Colon (tissue), 2 donors: ENCODE measurements around the gene LY86.
"Not testable (repeated sequence)": the region's sequence is repeated elsewhere in the genome, so short reads cannot be mapped to it uniquely, and the experiment has no call there.

ENCODE experiments used
- FAIRE-seq: peaks from 2 replicates; lab custom pipeline; 2012; peaks lifted over from hg19 to GRCh38; lab: Jason Lieb, UNC
- donor health status: control.
- donor health status: control.

LY86 gene

GRCh38 chr6:6596529-6597328, 8.2 kb downstream of the LY86 start:
- no peak for FAIRE-seq

GRCh38 chr6:6597682-6598081, 9.2 kb downstream of the LY86 start:
- FAIRE-seq = no peak

GRCh38 chr6:6599468-6599873, 11.0 kb downstream of the LY86 start:
- FAIRE-seq = no peak

DNA sequence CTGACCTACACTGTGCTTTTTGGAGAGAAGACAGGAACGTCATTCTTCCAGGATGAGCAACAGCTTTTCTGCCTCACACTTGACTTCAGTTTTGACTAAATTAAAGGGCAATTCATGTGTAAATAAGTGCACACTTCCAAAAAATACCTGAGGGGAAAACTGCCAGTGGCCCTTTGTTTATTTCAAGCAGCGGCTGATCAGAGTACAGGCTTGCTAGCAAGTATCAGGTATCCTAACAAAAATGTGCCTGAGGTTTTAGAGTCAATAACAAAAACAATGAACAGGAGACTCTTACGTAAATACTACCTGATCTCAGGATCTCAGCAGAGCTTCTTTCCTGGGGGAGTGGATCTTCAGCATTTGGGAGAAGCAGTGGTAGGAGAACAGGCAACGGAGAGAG, 12.4 kb downstream of the LY86 start:
- no peak for FAIRE-seq

DNA sequence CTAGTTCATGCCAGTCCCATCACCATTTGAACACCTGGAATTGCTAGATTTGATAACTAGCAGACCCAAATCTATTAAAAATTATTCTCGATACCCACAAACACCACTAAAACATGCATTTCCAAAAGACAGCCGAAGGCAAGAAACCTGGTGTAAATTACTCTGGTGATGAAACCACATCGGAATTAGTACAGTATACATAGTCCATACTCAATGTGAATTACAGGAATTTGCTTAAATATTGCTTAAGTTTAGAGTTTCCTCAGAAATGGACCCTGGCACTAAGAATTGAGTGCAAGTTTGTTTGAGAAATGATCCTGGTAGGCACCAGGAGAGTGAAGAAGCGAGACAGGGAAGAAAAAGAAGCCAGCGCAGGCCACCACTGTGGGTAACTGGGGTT, 13.7 kb downstream of the LY86 start:
- FAIRE-seq = no peak

DNA sequence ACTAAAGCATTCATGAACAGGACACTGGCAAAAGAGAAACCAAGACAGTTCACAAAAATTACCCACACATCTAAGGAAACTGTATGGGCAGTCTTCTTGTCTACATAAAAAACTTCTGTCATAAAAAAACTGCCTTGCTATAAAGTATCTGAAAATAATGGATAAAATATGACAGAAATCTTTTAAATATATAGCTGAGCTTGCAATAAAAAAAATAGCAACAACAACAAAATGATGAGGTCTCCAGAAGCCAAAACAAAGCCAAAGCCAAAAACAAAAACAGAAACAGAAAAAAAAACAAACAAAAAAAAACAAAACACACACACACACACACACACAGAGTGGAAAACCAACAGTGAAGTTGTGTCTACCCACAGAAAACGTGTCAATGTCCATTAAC, 14.8 kb downstream of the LY86 start:
- no peak for FAIRE-seq

DNA sequence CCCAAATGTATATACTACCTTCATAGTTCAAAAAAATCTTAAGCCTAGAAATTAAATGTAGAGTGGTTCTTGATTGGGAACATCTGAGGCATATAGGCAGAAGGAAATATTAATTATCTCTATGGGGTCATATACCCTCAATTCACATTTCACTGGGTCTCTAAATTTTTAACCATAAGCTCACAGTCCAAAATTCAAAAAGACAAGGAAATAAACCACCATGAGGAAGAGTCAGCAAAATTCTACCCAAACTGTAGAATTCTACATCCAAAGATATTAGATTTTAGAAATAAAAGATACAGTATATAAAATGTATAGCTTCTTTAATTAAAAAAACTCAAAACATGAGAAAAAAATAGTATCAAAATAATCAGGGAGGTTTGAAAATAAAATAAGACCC, 15.5 kb downstream of the LY86 start:
- FAIRE-seq = no peak

- FAIRE-seq = no peak
These were observed 16.0 kb downstream of the LY86 start for GRCh38 chr6:6604566-6604965.

DNA sequence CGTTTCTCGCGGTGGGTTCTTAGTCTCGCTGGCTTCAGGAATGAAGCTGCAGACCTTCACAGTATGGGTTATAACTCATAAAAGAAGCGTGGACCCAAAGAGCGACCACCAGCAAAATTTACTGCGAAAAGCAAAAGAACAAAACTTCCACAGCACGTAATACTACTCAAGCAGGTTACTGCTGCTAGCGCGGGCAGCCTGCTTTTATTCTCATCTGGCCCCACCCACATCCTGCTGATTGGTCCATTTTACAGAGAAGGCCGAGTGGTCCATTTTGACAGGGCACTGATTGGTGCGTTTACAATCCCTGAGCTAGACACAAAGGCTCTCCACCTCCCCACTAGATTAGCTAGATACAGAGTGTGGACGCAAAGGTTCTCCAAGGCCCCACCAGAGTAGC, 17.4 kb downstream of the LY86 start:
- no peak for FAIRE-seq

- not testable (repeated sequence) for FAIRE-seq
These were observed 18.0 kb downstream of the LY86 start for GRCh38 chr6:6606391-6607030.

DNA sequence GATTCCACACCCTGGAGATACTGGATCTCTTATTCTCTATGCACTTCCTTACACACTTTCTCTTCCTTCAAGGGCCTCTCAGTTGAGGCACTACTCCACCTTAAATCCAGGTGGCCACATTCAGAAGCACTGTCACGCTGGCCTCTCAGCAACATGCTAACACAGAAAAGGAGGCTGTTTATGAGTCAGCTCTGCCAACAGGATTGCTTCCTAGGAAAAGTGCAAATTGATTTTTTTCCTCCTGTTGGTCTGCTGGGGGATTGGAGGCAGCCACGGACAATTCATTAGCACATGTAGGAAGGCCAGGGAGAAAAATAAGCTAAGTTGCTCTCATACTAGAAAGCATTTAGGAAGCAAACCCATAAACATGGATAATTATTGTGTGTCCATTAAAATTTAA, 20.9 kb downstream of the LY86 start:
- no peak for FAIRE-seq

GRCh38 chr6:6610031-6610591, 21.6 kb downstream of the LY86 start:
- no peak for FAIRE-seq

DNA sequence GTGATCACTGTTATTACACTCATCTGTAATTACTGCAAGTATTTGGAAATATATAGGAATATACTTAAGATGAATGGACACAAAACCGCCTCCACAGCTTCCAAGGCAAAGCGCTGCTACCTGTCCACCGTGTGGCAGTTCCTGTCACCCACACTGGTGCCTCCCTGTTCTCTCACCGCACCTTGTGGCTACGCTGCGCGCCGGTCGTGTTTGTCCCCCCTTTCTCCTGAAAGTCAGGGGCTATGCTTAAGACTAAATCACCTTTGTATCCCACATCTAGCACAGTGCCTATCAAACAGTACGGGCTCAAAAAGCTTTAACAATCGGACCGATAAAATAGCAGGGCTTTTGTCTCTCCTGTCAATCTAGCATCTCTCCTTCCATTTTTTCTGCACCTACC, 23.0 kb downstream of the LY86 start:
- no peak for FAIRE-seq

- no peak for FAIRE-seq
These were observed 23.8 kb downstream of the LY86 start for GRCh38 chr6:6612308-6612707.

- not testable (repeated sequence) for FAIRE-seq
These were observed 24.7 kb downstream of the LY86 start for GRCh38 chr6:6613103-6613718.

DNA sequence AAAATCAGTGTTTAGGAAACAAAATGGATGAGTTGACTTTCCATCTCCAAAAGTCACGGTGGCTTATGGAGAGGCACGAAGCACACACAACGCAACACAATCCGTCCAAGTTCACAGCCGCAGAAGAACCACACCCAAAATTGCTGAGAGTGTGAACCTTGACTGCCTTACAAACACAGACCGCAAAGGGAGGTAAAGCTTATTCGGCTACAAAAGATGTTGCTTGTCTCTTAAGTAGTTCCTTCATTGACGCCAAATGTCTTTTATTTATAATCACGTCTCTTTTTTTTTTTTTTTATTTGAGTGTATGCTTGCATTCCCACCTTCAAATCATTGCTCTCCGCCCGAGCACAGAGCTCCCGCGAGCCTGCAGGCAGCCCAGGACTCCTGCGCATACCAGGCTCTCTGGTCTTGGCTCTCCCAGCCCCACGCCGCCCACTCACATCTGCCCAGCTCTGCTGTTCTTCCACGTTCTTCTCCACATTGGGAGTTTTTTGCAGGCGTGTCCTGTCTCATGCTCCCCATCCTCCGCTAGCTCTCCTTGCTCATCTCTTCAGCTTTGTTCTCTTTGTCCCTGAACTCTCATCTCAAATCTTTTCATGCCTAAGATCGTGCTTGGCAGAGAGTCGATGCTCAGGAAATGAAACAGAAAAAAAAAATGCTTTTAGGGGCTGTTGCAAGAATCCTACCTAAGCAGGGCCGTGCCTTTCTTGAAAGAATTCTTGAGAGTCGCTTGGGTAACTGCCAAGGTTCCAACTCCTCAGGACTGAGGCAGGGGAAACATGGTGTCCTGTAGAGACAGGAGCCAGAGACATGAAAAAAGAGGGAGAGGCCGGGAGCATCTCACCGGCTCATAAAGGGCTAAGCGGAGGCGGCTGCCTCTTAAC, 25.8 kb downstream of the LY86 start:
- FAIRE-seq = no peak

- FAIRE-seq = no peak
These were observed 26.4 kb downstream of the LY86 start for GRCh38 chr6:6614983-6615349.

DNA sequence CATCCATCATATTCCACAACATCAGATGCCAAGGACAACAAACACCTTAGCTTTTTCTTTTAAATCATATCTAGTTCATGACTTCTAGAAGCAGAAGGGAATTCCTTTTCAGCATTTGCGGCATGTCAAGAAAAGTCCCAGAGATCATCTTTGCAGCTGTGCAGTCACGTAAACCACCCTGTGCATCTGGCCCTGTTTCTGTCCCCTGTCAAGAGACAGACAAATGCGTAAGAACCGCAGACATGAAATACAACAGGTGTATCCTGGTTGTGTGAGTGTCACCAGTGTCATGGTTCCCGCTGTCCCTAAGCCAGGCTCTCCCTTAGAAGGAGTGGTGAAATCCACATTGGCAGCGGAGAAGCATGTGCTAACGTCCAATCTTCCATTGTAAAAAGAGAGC, 28.1 kb downstream of the LY86 start:
- FAIRE-seq = no peak

DNA sequence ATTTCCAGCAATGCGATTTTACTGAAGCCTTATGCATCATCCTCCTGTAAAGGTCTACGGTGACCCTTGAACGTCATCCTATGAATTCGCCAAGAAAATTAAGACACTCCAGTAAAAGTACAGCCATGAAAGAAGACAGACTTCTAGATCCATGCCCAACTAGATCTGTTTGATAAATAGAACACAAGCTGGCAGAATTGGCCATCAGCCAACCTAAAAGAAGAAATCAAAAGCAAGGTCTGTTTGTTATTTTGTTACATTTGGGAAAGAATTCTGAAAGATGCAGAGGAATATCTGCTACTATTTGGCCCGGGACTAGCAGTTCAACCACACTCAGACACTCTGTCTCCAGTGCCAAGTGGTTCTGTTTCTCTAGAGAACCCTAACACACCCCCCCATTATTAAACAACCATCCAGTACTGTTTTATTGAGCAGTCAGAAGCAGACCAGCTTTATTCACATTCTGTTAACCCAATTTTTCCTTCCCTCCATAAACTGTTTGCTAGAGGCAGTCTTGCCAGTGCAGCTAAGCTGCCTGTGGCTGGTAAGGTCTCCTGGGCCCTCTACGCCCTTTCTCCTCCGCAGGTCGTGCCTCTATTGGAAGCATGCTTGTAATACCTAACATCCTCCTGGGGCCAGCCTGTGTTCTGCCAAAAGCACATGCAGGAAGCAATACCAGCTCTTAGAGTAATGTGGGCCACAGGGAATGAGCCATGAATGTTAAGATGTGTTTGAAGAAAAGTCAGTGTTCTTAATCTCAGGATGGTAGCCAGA, 30.7 kb downstream of the LY86 start:
- no peak for FAIRE-seq

DNA sequence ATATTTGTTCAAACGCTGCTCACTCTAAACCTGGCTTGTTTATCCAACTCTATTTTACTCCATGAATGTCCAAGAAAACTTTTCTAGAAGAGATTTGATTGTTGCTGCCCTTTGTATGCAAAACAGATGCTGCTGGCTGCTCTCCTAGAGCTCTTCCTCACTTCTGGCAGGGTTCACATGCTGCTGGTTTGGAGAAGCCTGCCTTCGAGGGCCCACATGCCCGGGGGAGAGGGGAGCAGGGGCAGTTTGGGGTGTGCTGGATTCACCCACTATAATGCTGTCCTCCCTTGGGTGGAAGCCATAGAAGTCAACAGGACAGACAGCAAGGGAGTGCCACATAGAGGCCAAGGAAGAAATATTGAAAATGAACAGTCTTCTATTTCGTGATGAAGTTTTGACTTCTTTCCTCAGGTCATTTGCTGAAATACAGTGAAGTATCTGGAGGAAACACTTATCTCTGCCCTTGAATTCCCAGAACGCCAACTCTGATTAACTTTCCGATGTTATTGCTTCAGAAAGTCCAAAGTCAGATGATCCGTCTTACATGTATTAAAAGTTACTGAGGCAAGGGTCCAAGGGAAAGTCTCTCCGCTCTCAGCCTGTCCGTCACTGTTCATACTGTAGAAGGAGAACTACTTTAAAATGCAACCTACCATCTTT, 32.4 kb downstream of the LY86 start:
- FAIRE-seq = no peak

DNA sequence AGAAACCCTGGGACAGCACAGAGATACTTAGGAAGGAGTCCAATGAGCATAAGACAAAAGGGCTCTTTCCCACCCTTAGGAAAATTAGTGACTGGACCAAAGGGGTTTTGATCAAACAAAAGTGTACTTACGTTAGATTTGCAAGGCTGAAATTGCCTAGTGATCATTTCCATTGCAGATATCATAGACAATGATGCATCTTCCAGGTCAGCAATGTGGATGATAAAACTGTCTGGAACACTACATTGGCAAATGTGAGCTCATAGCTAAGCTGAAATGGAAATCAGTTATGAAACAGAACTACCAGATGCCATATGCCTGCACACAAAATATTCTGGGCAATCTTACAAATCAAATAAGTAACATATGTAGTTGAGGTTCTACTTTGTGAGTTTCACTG, 34.0 kb downstream of the LY86 start:
- FAIRE-seq = no peak
